ENCODE data around the gene AEN. TPM values are rescaled to one million over a fixed set of nuclear protein-coding genes. Genes with fewer than 3 reads are reported as not detected.
A peak's percentile ranks its signal among the peaks of the same experiment; 100 is the strongest.

Gene AEN
- 10.3 TPM for total RNA-seq
- long read RNA-seq, full-length matches to known transcripts = 39 of 47 reads
- long read RNA-seq, partial matches to known transcripts = 5 of 47 reads
- long read RNA-seq, other reads (novel, unspliced or antisense) = 3 of 47 reads

GRCh38 chr15:88620995-88621772, at the start of gene AEN:
TSS of gene AEN (plus strand) at chr15:88621340. CDS start at chr15:88626210, 4,870 bp downstream.
- TF ChIP-seq, protein P1, sequence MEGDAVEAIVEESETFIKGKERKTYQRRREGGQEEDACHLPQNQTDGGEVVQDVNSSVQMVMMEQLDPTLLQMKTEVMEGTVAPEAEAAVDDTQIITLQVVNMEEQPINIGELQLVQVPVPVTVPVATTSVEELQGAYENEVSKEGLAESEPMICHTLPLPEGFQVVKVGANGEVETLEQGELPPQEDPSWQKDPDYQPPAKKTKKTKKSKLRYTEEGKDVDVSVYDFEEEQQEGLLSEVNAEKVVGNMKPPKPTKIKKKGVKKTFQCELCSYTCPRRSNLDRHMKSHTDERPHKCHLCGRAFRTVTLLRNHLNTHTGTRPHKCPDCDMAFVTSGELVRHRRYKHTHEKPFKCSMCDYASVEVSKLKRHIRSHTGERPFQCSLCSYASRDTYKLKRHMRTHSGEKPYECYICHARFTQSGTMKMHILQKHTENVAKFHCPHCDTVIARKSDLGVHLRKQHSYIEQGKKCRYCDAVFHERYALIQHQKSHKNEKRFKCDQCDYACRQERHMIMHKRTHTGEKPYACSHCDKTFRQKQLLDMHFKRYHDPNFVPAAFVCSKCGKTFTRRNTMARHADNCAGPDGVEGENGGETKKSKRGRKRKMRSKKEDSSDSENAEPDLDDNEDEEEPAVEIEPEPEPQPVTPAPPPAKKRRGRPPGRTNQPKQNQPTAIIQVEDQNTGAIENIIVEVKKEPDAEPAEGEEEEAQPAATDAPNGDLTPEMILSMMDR (IDR thresholded peaks at IDR 0.05; ENCODE audit: borderline replicate concordance) = peak; percentile 35
- peak; percentile 94 for DNase-seq
- H3K9me3 ChIP-seq (replicated peaks) = no peaks in the 10 kb centered on the region
- intact Hi-C loops (cut with micrococcal nuclease) = no loop called here
- peaks cover 2% of the 10 kb centered on the region for H3K27me3 ChIP-seq (ENCODE audit: low read depth)
- peaks cover 48% of the 10 kb centered on the region for H3K4me1 ChIP-seq
- H3K36me3 ChIP-seq = peaks cover 2% of the 10 kb centered on the region
- peak within 1 kb of the TSS; percentile 81 for H3K4me3 ChIP-seq
- peak within 1 kb of the TSS; percentile 92 for H3K27ac ChIP-seq (replicated peaks)

DNA sequence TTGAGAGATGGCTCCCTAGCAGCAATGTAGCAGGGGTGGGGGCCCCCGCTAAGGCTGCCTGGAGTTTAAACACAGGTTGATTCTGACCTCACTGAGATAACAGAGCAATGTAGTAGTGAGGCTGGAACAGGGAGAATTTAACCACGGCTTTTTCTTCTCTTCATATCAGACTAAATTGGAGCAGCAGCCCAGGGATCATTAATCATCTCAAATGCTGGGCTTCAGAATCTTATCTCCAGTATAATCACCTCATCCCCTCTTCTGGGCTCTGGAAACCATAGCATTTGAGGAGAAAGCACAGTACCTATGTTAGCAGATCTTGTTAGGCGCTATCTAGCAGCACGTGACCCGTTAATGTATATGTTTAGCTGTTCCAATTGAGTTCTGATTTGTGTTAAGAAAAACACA, 49.3 kb upstream of the AEN start:
- TF ChIP-seq, protein P1 (IDR thresholded peaks at IDR 0.05; ENCODE audit: borderline replicate concordance) = no peak
- DNase-seq = no peak
- Histone ChIP-seq H3K36me3 (no peaks in the 10 kb centered on the region), H3K27ac (replicated peaks) (peak overlapping the region; percentile 87), H3K4me3 (peak overlapping the region; percentile 33), H3K27me3 (ENCODE audit: low read depth) (no peaks in the 10 kb centered on the region), H3K9me3 (replicated peaks) (no peaks in the 10 kb centered on the region), H3K4me1 (peaks cover 36% of the 10 kb centered on the region)
- intact Hi-C loops (cut with micrococcal nuclease) = no loop called here

GRCh38 chr15:88574077-88574476, 47.1 kb upstream of the AEN start:
- intact Hi-C loops (cut with micrococcal nuclease) = no loop called here
- no peaks in the 10 kb centered on the region for H3K9me3 ChIP-seq (replicated peaks)
- peaks cover 36% of the 10 kb centered on the region for H3K4me1 ChIP-seq
- no peaks in the 10 kb centered on the region for H3K27me3 ChIP-seq (ENCODE audit: low read depth)
- no peak for DNase-seq
- peak overlapping the region; percentile 71 for H3K27ac ChIP-seq (replicated peaks)
- TF ChIP-seq, protein P1 (IDR thresholded peaks at IDR 0.05; ENCODE audit: borderline replicate concordance) = no peak
- H3K36me3 ChIP-seq = no peaks in the 10 kb centered on the region
- no peak overlapping the region for H3K4me3 ChIP-seq

DNA sequence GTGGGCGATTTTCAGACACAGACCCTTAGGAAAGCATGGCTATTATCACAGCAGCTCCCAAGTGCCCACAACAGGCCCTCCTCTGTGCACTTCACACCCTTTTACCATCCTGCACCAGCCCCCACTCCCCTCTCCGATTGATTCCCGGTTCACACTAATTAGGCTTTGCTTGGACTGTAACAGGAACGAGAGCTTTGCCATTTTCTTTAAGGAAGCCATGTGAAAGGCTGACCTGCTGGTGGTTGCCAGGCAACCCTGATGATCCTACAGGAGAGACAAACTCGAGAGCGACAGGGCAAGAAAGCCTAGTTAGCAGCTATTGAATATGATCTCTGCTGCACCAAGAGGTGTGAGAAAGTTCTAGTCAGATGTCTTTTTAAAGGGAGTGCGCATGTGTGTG, 46.5 kb upstream of the AEN start:
- DNase-seq = no peak
- no peak overlapping the region for H3K4me3 ChIP-seq
- no peaks in the 10 kb centered on the region for H3K27me3 ChIP-seq (ENCODE audit: low read depth)
- intact Hi-C loops (cut with micrococcal nuclease) = no loop called here
- no peaks in the 10 kb centered on the region for H3K9me3 ChIP-seq (replicated peaks)
- H3K27ac ChIP-seq (replicated peaks) = peak overlapping the region; percentile 71
- peaks cover 36% of the 10 kb centered on the region for H3K4me1 ChIP-seq
- H3K36me3 ChIP-seq = no peaks in the 10 kb centered on the region
- TF ChIP-seq, protein P1 (IDR thresholded peaks at IDR 0.05; ENCODE audit: borderline replicate concordance) = no peak

GRCh38 chr15:88579322-88579721, 41.8 kb upstream of the AEN start:
- peaks cover 8% of the 10 kb centered on the region for H3K4me1 ChIP-seq
- intact Hi-C loops (cut with micrococcal nuclease) = no loop called here
- H3K4me3 ChIP-seq = no peak overlapping the region
- DNase-seq = no peak
- H3K36me3 ChIP-seq = peaks cover 8% of the 10 kb centered on the region
- TF ChIP-seq, protein P1 (IDR thresholded peaks at IDR 0.05; ENCODE audit: borderline replicate concordance) = no peak
- H3K27ac ChIP-seq (replicated peaks) = no peak overlapping the region
- H3K9me3 ChIP-seq (replicated peaks) = peaks cover 9% of the 10 kb centered on the region
- no peaks in the 10 kb centered on the region for H3K27me3 ChIP-seq (ENCODE audit: low read depth)

All from left ventricle myocardium inferior (tissue), 1 donor.